ENCODE measurements around the gene WDFY2. TPM values are rescaled to one million over a fixed set of nuclear protein-coding genes. Genes with fewer than 3 reads are reported as not detected.

WDFY2 gene
- total RNA-seq, 1 donor from 2014 or later = 43.0 TPM

GRCh38 chr13:51793570-51794271 lies 209.5 kb downstream of the WDFY2 start:
- TF ChIP-seq, protein P1, sequence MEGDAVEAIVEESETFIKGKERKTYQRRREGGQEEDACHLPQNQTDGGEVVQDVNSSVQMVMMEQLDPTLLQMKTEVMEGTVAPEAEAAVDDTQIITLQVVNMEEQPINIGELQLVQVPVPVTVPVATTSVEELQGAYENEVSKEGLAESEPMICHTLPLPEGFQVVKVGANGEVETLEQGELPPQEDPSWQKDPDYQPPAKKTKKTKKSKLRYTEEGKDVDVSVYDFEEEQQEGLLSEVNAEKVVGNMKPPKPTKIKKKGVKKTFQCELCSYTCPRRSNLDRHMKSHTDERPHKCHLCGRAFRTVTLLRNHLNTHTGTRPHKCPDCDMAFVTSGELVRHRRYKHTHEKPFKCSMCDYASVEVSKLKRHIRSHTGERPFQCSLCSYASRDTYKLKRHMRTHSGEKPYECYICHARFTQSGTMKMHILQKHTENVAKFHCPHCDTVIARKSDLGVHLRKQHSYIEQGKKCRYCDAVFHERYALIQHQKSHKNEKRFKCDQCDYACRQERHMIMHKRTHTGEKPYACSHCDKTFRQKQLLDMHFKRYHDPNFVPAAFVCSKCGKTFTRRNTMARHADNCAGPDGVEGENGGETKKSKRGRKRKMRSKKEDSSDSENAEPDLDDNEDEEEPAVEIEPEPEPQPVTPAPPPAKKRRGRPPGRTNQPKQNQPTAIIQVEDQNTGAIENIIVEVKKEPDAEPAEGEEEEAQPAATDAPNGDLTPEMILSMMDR (IDR thresholded peaks at IDR 0.05; ENCODE audit: partially characterized antibody, unreplicated experiment) = no peak
- no peak overlapping the region for H3K27ac Mint-ChIP-seq (ENCODE audit: unreplicated experiment)
- peaks cover 2% of the 10 kb centered on the region for H3K27me3 Mint-ChIP-seq (ENCODE audit: unreplicated experiment)
- DNase-seq = no peak
- peaks cover 5% of the 10 kb centered on the region for H3K36me3 Mint-ChIP-seq (ENCODE audit: unreplicated experiment)
- H3K4me1 Mint-ChIP-seq (ENCODE audit: low read depth, unreplicated experiment) = peaks cover 16% of the 10 kb centered on the region
- no peaks in the 10 kb centered on the region for H3K9me3 Mint-ChIP-seq (ENCODE audit: unreplicated experiment)
- no peak overlapping the region for H3K4me3 Mint-ChIP-seq (ENCODE audit: unreplicated experiment)

DNA sequence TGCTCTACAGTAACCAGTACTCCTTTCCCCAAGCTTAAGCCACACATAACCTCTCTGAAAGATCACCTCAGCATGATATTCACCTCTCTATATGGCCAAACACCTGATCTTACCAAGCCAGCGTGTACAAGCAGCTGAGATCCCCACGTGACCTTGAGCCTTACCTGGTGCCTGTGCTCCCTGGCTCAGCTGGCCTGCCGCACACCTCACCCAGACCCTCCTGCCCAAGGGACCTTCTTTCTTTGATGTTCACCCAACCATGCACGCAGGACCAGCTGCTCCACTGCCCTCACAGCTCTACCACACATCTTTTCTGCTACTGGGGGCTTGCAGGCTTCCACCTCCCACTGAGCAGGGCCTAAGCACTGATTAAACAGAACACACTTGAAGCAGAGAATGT lies 210.7 kb downstream of the WDFY2 start:
- Mint-ChIP-seq H3K27me3 (ENCODE audit: unreplicated experiment) (peaks cover 2% of the 10 kb centered on the region), H3K36me3 (ENCODE audit: unreplicated experiment) (no peaks in the 10 kb centered on the region), H3K27ac (ENCODE audit: unreplicated experiment) (no peak overlapping the region), H3K9me3 (ENCODE audit: unreplicated experiment) (no peaks in the 10 kb centered on the region), H3K4me1 (ENCODE audit: low read depth, unreplicated experiment) (peaks cover 21% of the 10 kb centered on the region), H3K4me3 (ENCODE audit: unreplicated experiment) (no peak overlapping the region)
- TF ChIP-seq, protein P1 (IDR thresholded peaks at IDR 0.05; ENCODE audit: partially characterized antibody, unreplicated experiment) = no peak
- no peak for DNase-seq

DNA sequence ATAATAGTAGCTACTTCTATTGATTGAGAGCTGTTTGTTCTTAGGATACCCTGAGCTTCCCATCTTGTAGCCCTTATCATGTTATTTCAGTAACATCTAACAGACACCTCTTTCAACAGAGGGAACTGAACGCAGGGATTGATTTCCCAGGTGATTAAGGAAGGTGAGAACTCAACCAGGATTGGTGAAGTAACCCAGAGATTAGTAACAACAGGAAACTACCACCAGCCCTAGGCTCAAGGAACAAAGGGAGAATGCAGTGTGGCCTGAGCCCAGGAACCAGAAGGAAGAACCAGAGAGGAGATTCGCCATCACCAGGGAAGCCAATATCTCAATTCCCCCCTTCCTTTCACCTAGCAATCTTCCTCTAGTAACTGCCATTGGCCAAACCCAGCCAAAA lies 211.2 kb downstream of the WDFY2 start:
- DNase-seq = no peak
- H3K4me1 Mint-ChIP-seq (ENCODE audit: low read depth, unreplicated experiment) = peaks cover 23% of the 10 kb centered on the region
- H3K27ac Mint-ChIP-seq (ENCODE audit: unreplicated experiment) = no peak overlapping the region
- TF ChIP-seq, protein P1 (IDR thresholded peaks at IDR 0.05; ENCODE audit: partially characterized antibody, unreplicated experiment) = no peak
- H3K36me3 Mint-ChIP-seq (ENCODE audit: unreplicated experiment) = no peaks in the 10 kb centered on the region
- H3K9me3 Mint-ChIP-seq (ENCODE audit: unreplicated experiment) = no peaks in the 10 kb centered on the region
- H3K27me3 Mint-ChIP-seq (ENCODE audit: unreplicated experiment) = peaks cover 2% of the 10 kb centered on the region
- H3K4me3 Mint-ChIP-seq (ENCODE audit: unreplicated experiment) = no peak overlapping the region

- H3K27ac Mint-ChIP-seq (ENCODE audit: unreplicated experiment) = peak overlapping the region; percentile 28
- H3K27me3 Mint-ChIP-seq (ENCODE audit: unreplicated experiment) = peaks cover 2% of the 10 kb centered on the region
- DNase-seq = no peak
- H3K4me3 Mint-ChIP-seq (ENCODE audit: unreplicated experiment) = peak overlapping the region; percentile 41
- peaks cover 27% of the 10 kb centered on the region for H3K4me1 Mint-ChIP-seq (ENCODE audit: low read depth, unreplicated experiment)
- H3K9me3 Mint-ChIP-seq (ENCODE audit: unreplicated experiment) = no peaks in the 10 kb centered on the region
- TF ChIP-seq, protein P1 (IDR thresholded peaks at IDR 0.05; ENCODE audit: partially characterized antibody, unreplicated experiment) = no peak
- H3K36me3 Mint-ChIP-seq (ENCODE audit: unreplicated experiment) = no peaks in the 10 kb centered on the region
Observed at GRCh38 chr13:51796546-51796945, 212.3 kb downstream of the WDFY2 start.

GRCh38 chr13:51797664-51798488 lies 213.6 kb downstream of the WDFY2 start:
- DNase-seq = no peak
- Mint-ChIP-seq H3K4me1 (ENCODE audit: low read depth, unreplicated experiment) (peaks cover 35% of the 10 kb centered on the region), H3K4me3 (ENCODE audit: unreplicated experiment) (no peak overlapping the region), H3K9me3 (ENCODE audit: unreplicated experiment) (peaks cover 1% of the 10 kb centered on the region), H3K36me3 (ENCODE audit: unreplicated experiment) (no peaks in the 10 kb centered on the region), H3K27me3 (ENCODE audit: unreplicated experiment) (peaks cover 7% of the 10 kb centered on the region), H3K27ac (ENCODE audit: unreplicated experiment) (peak overlapping the region; percentile 75)
- TF ChIP-seq, protein P1 (IDR thresholded peaks at IDR 0.05; ENCODE audit: partially characterized antibody, unreplicated experiment) = peak; percentile 21

Data from glutamatergic neuron (in vitro differentiated cells).